OCI-LY7 (cell line): Measurements from ENCODE around the gene PCDHGB2.
"Not testable (repeated sequence)": the region's sequence is repeated elsewhere in the genome, so short reads cannot be mapped to it uniquely, and the experiment has no call there.

Experiments used
- CTCF ChIP-seq: fragments of 200-600 bp; sonication (generic); conservative IDR thresholded peaks from 2 replicates; pipeline ENCODE4 v1.5.1; 2014; ENCODE audit warnings: mild to moderate bottlenecking, antibody characterized with exemption, low read length, moderate library complexity, mixed read lengths
- EZH2phosphoT487 ChIP-seq: fragments of 200-600 bp; sonication (generic); IDR thresholded peaks from 2 replicates; pipeline ENCODE4 v1.6.1; 2018; ENCODE audit warnings: low read depth, borderline replicate concordance, mild to moderate bottlenecking, mixed run types, antibody characterized with exemption, low read length, moderate library complexity, mixed read lengths

DNA sequence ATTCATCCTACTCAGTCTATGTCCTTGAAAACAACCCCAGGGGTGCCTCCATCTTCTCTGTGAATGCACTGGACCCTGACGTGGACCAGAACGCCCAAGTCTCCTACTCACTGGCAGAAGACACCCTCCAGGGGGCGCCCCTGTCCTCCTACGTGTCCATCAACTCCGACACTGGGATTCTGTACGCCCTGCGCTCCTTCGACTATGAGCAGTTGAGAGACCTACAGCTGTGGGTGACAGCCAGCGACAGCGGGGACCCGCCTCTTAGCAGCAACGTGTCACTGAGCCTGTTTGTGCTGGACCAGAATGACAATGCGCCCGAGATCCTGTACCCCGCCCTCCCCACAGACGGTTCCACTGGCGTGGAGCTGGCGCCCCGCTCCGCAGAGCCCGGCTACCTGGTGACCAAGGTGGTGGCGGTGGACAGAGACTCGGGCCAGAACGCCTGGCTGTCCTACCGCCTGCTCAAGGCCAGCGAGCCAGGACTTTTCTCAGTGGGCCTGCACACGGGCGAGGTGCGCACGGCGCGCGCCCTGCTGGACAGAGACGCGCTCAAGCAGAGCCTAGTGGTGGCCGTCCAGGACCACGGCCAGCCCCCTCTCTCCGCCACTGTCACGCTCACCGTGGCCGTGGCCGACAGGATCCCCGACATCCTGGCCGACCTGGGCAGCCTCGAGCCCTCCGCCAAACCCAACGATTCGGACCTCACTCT is 15.8 kb downstream of the PCDHGB2 start:
- TF ChIP-seq CTCF, result peak; percentile 49
- not testable (repeated sequence) for TF ChIP-seq EZH2phosphoT487
